ENCODE measurements around the gene EXOSC5.
A peak's percentile ranks its signal among the peaks of the same experiment; 100 is the strongest.

Gene EXOSC5

DNA sequence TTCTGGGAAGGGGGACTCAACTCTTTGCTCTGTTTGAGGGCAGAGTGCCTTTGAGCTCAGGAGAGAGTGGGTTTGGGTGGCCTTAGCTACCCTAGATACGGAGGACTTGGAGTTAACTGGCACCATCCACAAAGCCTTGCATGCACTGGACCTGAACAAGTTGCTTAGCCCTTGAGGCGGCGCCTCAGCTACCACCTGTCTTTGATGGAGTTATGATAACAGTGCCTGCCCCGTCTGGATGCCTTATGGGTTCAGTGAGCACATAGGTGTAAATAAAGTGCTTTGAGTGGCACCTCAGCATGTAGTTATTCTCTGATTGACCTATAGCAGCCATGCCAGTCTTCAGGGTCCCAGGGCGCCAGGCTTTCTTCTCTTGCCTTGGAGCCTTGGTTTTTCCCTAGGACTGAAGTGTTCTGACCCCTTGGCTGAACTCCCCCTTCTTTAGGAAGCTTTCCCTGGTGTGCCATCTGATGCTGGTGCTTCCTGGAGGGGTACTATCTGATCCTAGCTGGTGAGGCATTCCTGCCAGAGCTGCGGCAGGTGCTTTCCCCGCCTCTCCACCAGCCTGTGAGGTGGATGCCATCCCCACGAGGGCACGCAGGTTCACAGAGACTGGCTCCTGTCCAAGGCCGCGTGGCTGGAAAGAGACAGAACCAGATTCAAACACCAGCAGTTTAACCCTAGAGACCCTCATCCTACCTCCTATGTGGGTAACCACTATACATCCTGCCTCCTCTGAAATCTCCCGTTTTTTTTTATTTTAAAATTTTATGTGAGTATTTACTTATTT lies 6.2 kb upstream of the EXOSC5 start:
- TF ChIP-seq, protein P1, sequence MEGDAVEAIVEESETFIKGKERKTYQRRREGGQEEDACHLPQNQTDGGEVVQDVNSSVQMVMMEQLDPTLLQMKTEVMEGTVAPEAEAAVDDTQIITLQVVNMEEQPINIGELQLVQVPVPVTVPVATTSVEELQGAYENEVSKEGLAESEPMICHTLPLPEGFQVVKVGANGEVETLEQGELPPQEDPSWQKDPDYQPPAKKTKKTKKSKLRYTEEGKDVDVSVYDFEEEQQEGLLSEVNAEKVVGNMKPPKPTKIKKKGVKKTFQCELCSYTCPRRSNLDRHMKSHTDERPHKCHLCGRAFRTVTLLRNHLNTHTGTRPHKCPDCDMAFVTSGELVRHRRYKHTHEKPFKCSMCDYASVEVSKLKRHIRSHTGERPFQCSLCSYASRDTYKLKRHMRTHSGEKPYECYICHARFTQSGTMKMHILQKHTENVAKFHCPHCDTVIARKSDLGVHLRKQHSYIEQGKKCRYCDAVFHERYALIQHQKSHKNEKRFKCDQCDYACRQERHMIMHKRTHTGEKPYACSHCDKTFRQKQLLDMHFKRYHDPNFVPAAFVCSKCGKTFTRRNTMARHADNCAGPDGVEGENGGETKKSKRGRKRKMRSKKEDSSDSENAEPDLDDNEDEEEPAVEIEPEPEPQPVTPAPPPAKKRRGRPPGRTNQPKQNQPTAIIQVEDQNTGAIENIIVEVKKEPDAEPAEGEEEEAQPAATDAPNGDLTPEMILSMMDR (conservative IDR thresholded peaks at IDR 0.05; ENCODE audit: low read depth, low read length) = no peak
- no peak for DNase-seq (ENCODE audit: low read depth)
- no peak overlapping the region for H3K4me3 ChIP-seq (ENCODE audit: low read length)

DNA sequence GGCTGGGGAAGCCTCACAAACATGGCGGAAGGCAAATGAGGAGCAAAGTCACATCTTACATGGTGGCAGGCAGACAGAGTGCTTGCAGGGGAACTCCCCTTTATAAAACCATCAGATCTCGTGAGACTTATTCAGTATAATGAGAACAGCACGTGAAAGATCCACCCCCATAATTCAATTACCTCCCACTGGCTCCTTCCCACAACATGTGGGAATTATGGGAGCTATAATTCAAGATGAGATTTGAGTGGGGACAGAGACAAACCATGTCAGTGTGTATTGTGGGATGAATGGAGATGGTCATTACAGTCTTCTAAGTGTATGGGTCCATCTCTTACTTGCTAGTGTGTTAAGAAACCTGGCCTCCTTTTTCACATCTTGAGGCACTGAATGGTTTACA lies 4.9 kb upstream of the EXOSC5 start:
- no peak for DNase-seq (ENCODE audit: low read depth)
- no peak overlapping the region for H3K4me3 ChIP-seq (ENCODE audit: low read length)
- TF ChIP-seq, protein P1 (conservative IDR thresholded peaks at IDR 0.05; ENCODE audit: low read depth, low read length) = no peak

DNA sequence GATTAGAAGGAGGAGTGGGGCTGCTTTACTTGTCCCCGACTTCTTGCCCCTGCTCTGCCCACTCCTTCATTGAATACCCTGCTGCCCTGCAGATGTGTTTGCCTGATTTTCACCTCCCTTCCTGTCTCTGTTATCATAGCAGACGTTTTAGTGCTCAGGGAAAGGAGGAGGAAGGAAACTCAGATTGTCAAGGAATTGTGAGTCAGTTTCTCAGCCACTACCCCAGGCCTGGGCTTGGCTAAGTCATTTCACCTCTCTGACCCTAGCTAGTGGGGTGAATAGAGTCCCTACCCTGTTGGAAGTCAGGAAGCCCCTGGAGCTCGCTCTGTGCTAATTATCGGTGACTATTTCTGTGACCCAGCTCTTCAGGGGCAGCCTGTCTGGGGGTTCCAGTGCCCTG lies 4.3 kb upstream of the EXOSC5 start:
- no peak overlapping the region for H3K4me3 ChIP-seq (ENCODE audit: low read length)
- TF ChIP-seq, protein P1 (conservative IDR thresholded peaks at IDR 0.05; ENCODE audit: low read depth, low read length) = no peak
- DNase-seq (ENCODE audit: low read depth) = no peak

DNA sequence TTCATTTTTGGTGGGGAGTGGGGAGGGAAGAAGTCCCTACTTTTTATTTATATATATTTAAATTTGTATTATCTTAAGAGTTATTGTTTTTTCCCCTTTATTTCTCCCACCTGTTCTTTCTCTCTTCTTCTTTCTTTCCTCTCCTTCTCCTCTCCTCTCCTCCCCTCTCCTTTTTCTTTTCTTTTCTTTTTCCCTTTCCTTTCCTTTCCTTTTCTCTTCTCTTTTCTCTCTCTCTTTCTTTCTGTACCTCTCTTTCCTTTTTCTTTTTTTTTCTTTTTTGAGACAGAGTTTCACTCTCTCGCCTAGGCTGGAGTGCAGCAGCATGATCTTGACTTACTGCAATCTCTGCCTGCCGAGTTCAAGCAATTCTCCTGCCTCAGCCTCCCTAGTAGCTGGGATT lies 2.4 kb upstream of the EXOSC5 start:
- DNase-seq (ENCODE audit: low read depth) = no peak
- TF ChIP-seq, protein P1 (conservative IDR thresholded peaks at IDR 0.05; ENCODE audit: low read depth, low read length) = no peak
- no peak overlapping the region for H3K4me3 ChIP-seq (ENCODE audit: low read length)

DNA sequence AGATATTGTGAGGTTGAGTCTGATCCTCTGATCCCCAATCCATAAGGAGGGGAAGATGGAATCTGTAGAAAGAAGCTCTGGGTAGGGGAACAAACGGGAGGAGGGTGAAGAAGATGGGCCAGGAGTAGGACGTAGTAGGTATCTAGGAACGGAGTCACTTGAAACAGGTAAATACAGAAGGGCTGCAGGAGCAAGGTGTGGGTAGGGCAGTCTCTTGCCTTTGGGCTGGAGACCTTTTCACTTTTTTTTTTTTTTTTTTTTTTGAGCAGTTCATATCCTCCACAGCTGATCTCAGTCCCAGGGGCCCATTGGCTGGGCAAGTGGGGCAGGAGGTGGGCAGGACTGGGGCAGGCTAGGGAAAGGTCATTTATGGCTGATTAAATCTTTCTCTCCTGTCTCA lies 1.9 kb upstream of the EXOSC5 start:
- TF ChIP-seq, protein P1 (conservative IDR thresholded peaks at IDR 0.05; ENCODE audit: low read depth, low read length) = no peak
- no peak for DNase-seq (ENCODE audit: low read depth)
- H3K4me3 ChIP-seq (ENCODE audit: low read length) = peak overlapping the region; percentile 100

DNA sequence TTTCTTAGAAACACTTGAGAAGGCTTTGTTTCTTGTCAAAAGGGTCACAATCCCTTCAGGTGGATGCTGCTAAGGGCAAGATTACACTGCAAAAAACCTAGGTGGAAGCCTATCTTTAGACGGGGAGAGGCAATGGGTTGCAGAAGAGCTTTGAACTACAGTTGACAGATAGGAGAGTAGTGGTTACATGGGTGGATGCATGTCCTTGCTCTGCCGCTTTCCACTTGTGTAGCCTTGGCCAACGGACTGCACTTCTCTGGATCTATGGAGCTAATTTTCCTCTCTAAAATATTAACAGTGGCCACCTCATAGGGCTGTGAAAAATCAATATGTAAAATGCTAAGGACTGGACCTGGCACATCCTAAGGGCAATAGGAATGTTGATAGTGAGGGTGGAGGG lies 1.4 kb upstream of the EXOSC5 start:
- no peak for DNase-seq (ENCODE audit: low read depth)
- H3K4me3 ChIP-seq (ENCODE audit: low read length) = peak overlapping the region; percentile 100
- TF ChIP-seq, protein P1 (conservative IDR thresholded peaks at IDR 0.05; ENCODE audit: low read depth, low read length) = no peak

DNA sequence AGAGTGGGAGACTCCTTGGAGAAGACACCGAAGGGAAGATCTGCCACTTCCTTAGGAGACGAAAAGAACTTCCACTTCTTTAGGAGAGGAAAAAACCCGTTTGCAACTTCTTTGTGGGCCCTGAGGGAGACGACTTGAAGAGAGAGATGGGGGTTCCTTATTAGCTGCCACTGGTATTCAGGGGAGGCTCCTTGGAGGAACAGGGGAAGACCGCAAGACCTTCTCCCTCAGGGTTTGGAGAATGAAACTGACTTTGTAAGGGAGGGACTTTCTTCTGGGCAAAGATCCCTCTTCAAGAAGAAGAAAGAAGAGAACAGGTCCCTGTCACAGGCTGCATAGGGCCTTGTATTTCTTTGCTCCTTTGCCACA lies 875 bp upstream of the EXOSC5 start:
- peak overlapping the region; percentile 100 for H3K4me3 ChIP-seq (ENCODE audit: low read length)
- TF ChIP-seq, protein P1 (conservative IDR thresholded peaks at IDR 0.05; ENCODE audit: low read depth, low read length) = no peak
- no peak for DNase-seq (ENCODE audit: low read depth)
